Hematopoietic multipotent progenitor cell treated with erythropoietin and hydrocortisone succinate and interleukin-3 and kit ligand, for 8 days (in vitro differentiated cells): ENCODE measurements around the gene ZBTB2.
"Not testable (repeated sequence)": the region's sequence is repeated elsewhere in the genome, so short reads cannot be mapped to it uniquely, and the experiment has no call there.

Experiments
- DNase-seq: peaks from one replicate; pipeline ENCODE4 v3.0.0-alpha.2; 2015

Gene ZBTB2

DNA sequence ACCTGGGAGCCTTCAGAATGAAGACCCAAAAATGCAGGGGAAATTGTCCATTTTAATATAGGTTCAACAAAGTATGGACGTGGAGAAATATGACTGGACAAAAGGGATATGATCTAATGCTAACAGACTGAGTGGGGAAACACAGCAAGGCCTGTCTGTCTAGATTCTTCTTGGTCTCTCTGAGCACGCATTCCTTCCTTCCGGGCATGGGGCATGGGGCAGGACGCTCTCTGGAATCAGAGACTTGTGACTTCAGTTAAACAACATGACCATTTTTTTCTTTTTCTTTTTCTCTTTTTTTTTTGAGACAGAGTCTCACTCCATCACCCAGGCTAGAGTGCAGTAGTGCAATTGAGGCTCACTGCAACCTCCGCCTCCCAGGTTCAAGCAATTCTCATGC is 31.9 kb downstream of the ZBTB2 start:
- no peak for DNase-seq

DNA sequence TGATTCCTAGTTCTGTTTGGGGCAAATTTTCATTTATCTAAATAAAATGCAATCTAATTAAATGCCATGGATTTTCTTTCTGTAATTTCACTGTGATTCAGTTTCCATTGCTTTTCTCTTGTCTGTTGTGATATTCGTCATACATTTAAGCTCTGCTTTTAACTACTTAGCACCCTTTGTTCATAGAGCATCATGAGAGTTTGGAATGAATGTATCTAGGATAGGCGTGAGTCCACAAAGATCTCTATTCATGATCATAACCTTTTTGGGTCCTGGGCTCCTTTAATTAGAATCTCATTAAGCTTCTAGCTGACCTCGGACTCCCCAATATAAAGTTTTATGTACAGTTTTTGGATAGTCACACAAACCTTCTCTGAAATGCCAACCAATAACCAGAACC is 32.9 kb downstream of the ZBTB2 start:
- no peak for DNase-seq

DNA sequence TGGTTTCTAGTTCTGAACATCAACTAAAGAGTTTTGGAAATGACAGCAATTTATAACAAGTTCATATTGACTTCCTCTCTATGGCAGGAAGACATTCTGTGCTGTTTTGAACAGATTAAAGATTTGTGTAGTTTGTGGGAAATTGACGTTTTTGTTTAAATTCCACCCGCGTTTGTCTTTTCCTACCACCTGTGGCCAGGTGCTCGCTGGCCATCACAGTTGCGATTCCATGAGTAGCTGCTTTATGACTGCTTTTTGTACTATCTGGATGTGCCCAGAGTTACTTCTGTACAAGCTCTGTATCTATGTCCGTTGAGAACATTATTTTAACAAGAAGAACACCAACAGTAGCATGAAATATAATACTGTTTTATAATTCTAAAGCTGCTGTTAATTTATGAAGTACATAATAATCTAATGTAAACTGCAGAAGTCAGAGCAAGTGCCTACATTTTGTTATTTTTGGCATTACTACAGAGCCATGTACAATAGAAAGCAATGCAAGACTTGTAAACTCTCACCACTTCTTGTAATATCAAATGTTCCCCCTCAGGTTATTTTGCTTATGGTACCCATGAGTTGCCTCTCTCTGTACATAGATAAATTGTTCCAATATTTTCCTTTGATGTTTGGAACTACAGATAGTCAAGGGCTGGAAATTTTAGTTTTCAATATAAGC is 33.5 kb downstream of the ZBTB2 start:
- no peak for DNase-seq

DNA sequence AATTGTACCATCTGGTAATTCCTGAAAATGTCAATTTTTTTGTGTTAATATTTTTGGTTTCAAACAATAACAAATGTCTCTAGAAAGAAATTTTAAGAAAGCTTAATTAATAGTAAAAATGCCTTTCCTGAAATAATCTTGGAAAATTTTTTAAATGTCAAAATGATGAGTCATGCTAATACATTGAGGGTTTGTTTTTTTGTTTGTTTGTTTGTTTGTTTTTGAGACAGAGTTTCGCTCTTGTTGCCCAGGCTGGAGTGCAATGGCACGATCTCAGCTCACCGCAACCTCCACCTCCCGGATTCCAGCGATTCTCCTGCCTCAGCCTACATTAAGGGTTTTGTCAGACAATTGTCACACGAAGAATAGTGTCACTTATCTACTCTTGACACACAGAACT is 34.4 kb downstream of the ZBTB2 start:
- not testable (repeated sequence) for DNase-seq

DNA sequence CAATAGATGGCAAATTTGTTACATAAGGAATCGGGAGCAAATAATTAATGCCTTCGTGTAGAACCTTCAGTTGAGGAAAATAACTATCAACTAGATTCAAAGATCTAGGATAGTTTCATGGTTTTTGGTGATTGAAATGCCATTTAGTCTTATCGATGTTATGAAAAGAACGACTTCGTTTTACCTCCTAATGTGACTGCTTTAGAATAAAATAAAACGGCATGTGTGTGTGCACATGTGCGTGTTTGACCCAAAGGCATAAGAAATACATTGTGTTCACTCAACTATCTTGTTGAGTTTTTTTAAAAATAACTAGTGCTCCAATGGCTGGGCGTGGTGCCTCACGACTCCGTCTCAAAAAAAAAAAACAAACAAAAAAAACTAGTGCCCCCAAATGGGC is 37.6 kb downstream of the ZBTB2 start:
- DNase-seq, result no peak

DNA sequence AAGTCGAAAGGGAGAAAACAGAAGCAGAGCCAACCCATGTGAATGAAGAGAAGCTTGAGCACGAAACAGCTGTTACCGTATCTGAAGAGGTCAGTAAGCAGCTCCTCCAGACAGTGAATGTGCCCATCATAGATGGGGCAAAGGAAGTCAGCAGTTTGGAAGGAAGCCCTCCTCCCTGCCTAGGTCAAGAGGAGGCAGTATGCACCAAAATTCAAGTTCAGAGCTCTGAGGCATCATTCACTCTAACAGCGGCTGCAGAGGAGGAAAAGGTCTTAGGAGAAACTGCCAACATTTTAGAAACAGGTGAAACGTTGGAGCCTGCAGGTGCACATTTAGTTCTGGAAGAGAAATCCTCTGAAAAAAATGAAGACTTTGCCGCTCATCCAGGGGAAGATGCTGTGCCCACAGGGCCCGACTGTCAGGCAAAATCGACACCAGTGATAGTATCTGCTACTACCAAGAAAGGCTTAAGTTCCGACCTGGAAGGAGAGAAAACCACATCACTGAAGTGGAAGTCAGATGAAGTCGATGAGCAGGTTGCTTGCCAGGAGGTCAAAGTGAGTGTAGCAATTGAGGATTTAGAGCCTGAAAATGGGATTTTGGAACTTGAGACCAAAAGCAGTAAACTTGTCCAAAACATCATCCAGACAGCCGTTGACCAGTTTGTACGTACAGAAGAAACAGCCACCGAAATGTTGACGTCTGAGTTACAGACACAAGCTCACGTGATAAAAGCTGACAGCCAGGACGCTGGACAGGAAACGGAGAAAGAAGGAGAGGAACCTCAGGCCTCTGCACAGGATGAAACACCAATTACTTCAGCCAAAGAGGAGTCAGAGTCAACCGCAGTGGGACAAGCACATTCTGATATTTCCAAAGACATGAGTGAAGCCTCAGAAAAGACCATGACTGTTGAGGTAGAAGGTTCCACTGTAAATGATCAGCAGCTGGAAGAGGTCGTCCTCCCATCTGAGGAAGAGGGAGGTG is 38.7 kb downstream of the ZBTB2 start:
- DNase-seq, result no peak

DNA sequence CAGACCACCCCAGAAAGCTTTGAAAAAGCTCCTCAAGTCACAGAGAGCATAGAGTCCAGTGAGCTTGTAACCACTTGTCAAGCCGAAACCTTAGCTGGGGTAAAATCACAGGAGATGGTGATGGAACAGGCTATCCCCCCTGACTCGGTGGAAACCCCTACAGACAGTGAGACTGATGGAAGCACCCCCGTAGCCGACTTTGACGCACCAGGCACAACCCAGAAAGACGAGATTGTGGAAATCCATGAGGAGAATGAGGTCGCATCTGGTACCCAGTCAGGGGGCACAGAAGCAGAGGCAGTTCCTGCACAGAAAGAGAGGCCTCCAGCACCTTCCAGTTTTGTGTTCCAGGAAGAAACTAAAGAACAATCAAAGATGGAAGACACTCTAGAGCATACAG is 39.6 kb downstream of the ZBTB2 start:
- DNase-seq, result no peak

DNA sequence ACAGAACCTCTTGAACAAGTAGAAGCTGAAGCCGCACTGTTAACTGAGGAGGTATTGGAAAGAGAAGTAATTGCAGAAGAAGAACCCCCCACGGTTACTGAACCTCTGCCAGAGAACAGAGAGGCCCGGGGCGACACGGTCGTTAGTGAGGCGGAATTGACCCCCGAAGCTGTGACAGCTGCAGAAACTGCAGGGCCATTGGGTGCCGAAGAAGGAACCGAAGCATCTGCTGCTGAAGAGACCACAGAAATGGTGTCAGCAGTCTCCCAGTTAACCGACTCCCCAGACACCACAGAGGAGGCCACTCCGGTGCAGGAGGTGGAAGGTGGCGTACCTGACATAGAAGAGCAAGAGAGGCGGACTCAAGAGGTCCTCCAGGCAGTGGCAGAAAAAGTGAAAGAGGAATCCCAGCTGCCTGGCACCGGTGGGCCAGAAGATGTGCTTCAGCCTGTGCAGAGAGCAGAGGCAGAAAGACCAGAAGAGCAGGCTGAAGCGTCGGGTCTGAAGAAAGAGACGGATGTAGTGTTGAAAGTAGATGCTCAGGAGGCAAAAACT is 40.1 kb downstream of the ZBTB2 start:
- DNase-seq, result no peak

DNA sequence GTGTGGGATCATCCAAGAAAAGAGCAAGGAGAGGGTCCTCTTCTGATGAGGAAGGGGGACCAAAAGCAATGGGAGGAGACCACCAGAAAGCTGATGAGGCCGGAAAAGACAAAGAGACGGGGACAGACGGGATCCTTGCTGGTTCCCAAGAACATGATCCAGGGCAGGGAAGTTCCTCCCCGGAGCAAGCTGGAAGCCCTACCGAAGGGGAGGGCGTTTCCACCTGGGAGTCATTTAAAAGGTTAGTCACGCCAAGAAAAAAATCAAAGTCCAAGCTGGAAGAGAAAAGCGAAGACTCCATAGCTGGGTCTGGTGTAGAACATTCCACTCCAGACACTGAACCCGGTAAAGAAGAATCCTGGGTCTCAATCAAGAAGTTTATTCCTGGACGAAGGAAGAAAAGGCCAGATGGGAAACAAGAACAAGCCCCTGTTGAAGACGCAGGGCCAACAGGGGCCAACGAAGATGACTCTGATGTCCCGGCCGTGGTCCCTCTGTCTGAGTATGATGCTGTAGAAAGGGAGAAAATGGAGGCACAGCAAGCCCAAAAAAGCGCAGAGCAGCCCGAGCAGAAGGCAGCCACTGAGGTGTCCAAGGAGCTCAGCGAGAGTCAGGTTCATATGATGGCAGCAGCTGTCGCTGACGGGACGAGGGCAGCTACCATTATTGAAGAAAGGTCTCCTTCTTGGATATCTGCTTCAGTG is 40.8 kb downstream of the ZBTB2 start:
- DNase-seq, result no peak

DNA sequence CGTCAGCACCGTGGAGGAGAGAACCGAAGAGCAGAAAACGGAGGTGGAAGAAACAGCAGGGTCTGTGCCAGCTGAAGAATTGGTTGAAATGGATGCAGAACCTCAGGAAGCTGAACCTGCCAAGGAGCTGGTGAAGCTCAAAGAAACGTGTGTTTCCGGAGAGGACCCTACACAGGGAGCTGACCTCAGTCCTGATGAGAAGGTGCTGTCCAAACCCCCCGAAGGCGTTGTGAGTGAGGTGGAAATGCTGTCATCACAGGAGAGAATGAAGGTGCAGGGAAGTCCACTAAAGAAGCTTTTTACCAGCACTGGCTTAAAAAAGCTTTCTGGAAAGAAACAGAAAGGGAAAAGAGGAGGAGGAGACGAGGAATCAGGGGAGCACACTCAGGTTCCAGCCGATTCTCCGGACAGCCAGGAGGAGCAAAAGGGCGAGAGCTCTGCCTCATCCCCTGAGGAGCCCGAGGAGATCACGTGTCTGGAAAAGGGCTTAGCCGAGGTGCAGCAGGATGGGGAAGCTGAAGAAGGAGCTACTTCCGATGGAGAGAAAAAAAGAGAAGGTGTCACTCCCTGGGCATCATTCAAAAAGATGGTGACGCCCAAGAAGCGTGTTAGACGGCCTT is 41.6 kb downstream of the ZBTB2 start:
- no peak for DNase-seq

DNA sequence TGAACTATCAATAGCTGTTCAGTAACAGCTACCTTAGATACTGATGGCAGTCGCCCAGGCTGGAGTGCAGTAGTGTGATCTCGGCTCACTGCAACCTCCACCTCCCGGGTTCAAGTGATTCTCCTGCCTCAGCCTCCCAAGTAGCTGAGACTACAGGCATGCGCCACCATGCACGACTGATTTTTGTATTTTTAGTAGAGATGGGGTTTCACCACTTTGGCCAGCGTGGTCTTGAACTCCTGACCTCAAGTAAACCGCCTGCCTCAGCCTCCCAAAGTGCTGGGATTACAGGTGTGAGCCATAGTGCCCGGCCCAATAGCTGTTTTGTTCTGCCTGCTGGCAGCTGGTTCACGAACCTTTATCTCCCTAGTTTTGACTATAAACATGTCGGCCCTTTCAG is 48.6 kb downstream of the ZBTB2 start:
- not testable (repeated sequence) for DNase-seq

DNA sequence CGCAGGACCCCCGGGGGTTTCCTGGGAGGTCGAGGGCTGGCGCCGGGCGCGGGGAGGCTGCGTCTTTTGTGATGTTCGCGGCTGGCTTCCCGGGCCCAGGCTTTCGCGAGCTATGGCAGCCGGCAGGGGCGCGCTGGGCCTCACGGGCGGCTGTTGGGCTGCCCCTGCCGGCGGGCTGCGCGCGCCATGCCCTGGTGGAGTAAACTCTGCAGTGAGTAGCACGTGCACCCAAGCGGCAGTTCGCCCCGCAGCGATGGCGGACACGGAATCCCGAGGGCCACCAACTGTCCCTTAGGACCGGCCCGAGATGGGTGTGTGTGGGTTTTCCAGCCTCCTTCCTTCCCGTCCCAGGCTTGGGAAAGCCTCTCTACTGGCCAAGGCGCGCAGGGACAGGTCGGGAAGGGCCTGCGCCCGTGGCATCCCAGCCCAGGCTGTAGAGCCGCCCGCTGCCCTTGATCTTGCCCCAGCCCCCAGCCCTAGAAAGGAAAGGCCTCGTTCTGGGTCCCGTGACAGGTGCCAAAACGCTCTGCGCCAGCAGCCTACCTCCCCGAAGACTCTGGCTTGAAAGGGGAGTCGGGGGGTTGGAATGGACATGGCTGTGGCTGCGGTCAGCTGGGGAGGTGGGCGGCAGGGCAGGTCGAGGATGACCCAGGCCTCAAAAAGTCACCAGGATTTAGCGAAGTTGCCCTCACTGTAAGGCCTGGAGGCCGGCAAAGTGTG is 49.7 kb downstream of the ZBTB2 start:
- no peak for DNase-seq

DNA sequence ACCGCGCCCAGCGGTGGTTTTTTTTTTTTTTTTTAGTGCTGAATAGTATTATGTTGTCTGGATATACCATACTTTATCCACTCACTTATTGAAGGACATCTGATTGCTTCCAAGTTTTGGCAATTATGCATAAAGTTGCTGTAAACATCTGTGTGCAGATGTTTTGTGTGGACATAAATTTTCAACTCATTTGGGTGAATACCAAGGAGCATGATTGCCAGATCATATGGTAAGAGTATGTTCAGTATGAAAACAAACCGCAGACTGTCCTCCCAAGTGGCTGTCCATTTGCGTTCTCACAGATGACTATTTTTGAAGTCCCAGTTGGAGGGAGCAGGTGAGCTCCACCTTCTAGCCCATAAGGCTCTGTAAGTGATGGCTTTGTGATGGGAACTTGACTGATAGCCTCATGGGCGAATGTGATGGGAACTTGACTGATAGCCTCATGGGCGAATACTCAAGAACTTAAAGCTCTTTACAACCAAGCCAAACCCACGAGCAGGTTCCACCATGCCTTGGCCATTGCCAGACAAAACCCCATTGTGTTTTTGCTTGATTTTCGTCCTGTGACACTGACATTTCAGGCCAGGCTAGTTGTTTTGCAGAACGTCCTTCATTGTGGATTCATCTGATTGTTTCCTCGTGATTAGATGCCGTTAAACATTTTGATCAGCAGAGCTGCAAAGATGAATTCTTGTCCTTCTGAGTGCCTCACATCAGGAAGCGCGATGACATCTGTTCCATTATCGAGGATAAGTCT is 51.0 kb downstream of the ZBTB2 start:
- DNase-seq, result no peak

DNA sequence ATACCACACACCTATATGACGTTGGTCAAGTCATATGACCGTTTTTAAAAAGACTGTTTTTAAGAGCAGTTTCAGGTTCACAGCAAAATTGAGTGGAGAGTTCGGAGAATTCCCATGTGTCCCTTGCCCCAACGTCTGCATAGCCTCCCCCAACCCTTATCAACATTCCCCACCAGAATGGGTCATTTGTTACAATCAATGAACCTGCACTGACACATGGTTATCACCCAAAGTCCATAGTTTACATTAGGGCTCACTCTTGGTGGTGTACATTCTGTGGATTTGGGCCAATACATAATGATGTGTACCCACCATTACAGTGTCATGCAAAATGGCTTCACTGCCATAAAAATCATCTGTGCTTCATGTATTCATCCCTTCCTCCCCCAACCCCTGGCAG is 52.0 kb downstream of the ZBTB2 start:
- DNase-seq, result no peak

DNA sequence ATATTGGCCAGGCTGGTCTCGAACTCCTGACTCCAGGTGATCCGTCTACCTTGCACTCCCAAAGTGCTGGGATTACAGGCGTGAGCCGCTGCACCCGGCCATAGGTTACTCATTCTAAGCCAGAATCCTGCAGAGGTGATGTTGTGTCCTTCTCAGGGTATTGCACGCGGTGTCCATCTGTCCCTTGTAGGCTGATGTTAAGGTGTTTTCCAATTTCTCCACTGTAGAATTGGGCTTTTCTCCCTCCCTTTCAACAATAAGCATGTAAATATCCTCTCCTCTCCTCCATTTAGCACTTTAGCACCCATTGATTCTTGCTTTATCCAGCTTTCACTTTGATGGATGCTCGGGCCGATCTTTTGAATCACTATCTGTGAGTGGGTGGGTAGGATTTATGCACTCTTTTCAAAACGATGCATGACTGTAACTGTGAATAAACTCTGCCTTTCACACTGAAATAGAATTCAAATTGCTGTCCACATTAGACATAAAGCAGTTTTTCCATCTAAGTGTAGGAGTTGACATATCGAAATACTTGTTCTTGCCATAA is 52.6 kb downstream of the ZBTB2 start:
- no peak for DNase-seq

DNA sequence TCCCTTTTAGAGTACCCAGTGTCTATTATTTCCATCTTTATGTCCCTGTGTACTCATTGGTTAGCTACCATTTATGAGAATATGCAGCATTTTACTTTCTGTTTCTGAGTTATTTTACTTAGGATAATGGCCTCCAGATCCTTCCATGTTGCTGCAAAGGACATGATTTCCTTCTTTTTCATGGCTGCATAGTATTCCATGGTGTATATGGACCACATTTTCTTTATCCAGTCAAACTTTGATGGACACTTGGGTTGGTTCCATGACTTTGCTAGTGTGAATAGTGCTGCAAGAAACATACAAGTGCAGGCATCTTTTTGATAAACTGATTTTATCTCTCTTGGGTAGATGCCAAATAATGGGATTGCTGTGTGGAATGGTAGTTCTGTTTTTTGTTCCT is 55.4 kb downstream of the ZBTB2 start:
- DNase-seq, result no peak

DNA sequence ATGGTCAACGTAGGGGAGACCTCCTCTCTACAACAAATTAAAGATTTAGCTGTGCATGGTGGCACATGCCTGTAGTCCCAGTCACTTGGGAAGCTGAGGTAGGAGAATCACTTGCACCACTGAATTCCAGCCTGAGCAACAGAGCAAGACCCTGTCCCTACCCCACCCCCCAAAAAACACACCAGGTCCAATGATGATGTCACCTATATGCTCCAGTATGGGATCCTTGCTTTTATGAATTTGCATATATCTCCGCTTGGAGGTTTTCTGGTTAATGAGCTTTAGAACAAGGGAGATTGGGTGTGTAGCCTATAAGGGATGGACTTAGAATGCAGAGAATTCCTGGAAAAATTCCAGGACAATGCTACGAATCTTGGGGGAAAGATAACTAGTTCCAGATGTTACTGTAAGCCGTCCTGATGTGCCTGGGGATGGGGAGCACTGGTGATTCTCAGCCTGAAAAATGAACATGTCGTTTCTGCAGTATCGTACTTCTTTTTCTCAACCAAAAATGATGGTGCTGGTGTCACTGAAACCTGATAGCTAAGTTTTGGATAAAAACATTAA is 61.1 kb downstream of the ZBTB2 start:
- no peak for DNase-seq

DNA sequence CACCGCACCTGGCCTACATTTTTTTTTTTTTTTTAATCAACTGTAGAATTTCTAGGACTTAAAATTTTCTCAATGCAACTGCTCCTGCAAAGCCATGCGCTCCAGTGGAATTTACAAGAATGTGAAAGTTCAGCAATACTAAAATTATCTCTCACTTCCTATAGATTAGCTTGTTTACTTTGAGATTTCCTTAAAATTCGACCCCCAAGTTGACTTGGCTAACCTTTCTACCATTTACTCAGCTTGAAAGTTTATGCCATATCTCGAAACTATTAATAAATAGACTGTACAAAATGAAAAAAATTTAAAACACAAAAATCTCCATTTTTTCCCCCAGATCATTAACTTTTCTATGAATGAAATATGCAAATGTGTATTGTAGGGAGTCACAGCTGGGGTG is 64.3 kb downstream of the ZBTB2 start:
- DNase-seq, result no peak

DNA sequence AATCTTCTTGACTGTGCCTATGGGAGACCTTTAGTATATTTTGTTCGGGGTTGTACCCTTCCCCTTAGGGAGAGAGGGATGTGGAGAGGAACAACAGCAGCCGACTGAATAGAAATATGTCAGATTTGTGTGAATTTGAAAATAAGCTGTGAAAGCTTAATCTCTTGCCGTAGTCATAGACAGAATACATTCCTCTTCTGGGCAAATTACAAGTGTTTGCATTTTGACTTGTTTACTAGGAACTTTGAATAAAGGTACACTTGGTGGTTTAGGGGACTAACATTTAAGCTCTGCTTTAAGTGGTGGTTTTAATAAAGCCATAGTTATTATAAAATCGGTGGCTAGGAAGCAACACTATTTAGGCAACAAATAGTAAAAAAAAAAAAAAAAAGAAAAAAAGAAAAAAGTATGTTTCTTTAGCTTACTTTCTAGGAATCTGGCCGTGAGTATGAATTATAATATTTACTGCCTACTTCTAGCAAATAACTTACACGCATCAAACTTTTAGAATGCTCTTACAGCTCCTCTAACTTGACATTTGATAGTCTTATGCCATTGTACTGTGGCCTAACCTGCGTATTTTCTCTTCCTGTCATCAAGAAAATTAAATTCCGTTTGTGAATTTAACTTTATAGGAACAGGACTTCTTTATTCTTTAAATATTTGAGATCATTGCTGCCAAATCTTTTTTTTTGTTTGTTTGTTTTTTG is 65.1 kb downstream of the ZBTB2 start:
- no peak for DNase-seq
